AG04450 (cell line): Measurements from ENCODE around the gene FEV. TPM values are rescaled to one million over a fixed set of nuclear protein-coding genes. Genes with fewer than 3 reads are reported as not detected.

ENCODE experiments used
- CTCF ChIA-PET: fragments of 300-600, 350-600 bp; formaldehyde crosslinking; extraction: SDS; loops from one replicate; lab custom pipeline; 2022; ENCODE audit warnings: antibody characterized with exemption, inconsistent platforms; lab: Charles Lee
- POLR2A ChIA-PET: fragments of 350-600 bp; formaldehyde crosslinking; extraction: SDS; loops from one replicate; lab custom pipeline; 2021; ENCODE audit warnings: antibody characterized with exemption, inconsistent platforms; lab: Yijun Ruan, JAX
- DNase-seq: peaks from one replicate; pipeline ENCODE4 v3.0.0-alpha.2; 2011; ENCODE audit warnings: low read depth, low spot score
- H3K27ac ChIP-seq: one replicate; pipeline ENCODE4 v1.5.1; 2012; ENCODE audit warnings: low read depth, low read length, control low read depth
- H3K27me3 ChIP-seq: one replicate; pipeline ENCODE4 v1.6.0; 2012; ENCODE audit warnings: low read length; ENCODE audit not compliant: control insufficient read depth, insufficient read depth
- H3K4me3 ChIP-seq: 2 replicates; pipeline ENCODE4 v1.5.1; 2011; ENCODE audit warnings: mild to moderate bottlenecking, low read depth, low read length, control low read depth
- H3K9me3 ChIP-seq: 2 replicates; pipeline ENCODE4 v1.5.1; 2012; ENCODE audit warnings: low read length; ENCODE audit not compliant: control insufficient read depth, insufficient read depth
- polyA plus RNA-seq: library from polyadenylated mRNA; depleted of rRNA; stranded (reverse); fragments of >200 nt; gene quantifications from 2 replicates; pipeline ENCODE4 v1.2.3, GENCODE V29; 2011
- TF ChIP-seq, protein P1 (sequence below): IDR thresholded peaks from 2 replicates; pipeline ENCODE4 v1.5.1; 2011; ENCODE audit warnings: low read depth, low read length, control low read depth, inconsistent platforms

FEV gene
- polyA plus RNA-seq, 1 experiment, result not detected

DNA sequence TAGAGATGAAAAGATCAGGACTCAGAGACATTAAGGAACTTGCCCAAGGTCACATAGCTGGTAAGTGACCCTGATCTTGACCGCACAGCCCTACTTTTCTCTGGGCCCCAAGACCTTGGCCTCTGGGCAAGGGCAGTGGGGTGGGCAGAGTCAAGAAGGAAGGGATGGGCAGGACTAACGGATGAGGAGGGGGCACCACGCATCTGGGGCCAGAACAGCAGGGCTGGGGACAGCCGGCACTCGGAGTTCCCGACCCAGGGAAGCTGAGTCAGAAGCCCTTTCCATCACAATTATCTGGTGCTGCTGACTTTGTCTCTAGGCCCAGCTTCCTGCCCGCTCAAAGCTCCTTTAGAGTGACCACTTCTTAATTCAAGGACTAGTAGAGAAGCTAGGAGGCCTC is 42.0 kb upstream of the FEV start:
- no peak for DNase-seq
- TF ChIP-seq, protein P1, sequence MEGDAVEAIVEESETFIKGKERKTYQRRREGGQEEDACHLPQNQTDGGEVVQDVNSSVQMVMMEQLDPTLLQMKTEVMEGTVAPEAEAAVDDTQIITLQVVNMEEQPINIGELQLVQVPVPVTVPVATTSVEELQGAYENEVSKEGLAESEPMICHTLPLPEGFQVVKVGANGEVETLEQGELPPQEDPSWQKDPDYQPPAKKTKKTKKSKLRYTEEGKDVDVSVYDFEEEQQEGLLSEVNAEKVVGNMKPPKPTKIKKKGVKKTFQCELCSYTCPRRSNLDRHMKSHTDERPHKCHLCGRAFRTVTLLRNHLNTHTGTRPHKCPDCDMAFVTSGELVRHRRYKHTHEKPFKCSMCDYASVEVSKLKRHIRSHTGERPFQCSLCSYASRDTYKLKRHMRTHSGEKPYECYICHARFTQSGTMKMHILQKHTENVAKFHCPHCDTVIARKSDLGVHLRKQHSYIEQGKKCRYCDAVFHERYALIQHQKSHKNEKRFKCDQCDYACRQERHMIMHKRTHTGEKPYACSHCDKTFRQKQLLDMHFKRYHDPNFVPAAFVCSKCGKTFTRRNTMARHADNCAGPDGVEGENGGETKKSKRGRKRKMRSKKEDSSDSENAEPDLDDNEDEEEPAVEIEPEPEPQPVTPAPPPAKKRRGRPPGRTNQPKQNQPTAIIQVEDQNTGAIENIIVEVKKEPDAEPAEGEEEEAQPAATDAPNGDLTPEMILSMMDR, result no peak
- Histone ChIP-seq H3K27me3 (peaks cover 44% of the 10 kb centered on the region), H3K4me3 (no peak overlapping the region), H3K27ac (no peak overlapping the region), H3K9me3 (no peaks in the 10 kb centered on the region; the same call in 1 of the 2 replicates)
- POLR2A ChIA-PET, result no interaction called here
- CTCF ChIA-PET, result interaction anchor here (1.3 to 8.7 kb wide), 3 partner anchors 31 to 127 kb away, joined by 3 to 250 read pairs (median 5); partner anchors contain the start of gene NHEJ1

DNA sequence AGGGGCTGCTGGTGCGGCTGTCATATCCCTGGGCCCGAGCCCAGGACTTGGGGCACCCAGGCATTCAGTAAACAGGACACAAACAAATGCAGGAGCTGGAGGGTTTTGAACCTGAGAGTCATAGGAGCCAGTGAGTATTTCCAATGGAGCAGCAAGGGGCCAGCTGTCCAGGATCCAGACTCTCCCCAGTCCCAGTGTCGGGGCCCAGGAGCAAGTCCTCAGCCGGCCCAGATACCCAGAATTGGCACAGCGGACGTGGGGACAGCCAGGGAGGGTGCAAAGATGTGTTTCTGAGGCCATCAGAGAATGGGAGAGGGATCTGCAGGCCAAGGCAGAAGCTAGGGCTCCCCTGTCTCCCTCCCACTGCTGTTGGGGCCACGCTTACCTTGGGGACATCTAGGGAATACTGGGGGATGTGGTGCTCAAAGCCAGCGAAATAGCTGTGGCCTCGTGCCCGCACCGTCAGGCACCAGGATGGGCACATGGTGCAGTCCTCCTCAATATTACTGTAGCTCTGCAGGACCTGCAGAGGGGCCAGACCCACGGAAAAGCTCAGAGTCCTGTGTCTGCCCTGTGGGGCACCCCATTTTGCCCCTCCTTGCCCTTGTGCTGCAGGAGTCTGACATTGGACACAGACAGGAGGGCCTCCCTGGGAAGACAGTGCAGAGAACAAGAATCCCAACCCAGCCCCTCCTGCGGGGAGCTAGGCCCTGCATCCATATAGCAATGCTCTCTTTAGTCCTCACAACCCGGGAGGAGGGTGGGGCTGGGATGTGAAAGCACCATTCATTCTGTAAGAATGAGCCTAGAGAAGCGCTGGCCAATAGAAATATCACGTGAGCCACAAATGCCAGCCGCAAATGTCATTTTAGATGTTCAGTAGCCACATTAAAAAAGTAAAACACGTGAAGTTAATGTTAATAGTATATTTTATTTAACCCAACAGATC is 40.9 kb upstream of the FEV start:
- no peak for DNase-seq
- TF ChIP-seq, protein P1, result no peak
- H3K4me3 ChIP-seq, result no peak overlapping the region
- peaks cover 41% of the 10 kb centered on the region for H3K27me3 ChIP-seq
- ChIA-PET POLR2A (interaction anchor here (0.6 kb wide), 1 partner anchor 179 kb away, joined by 3 read pairs; no protein-coding TSS in a partner anchor), CTCF (interaction anchor here (8.7 kb wide), 1 partner anchor 128 kb away, joined by 250 read pairs; the partner anchor contains the start of gene NHEJ1)
- H3K9me3 ChIP-seq, result no peaks in the 10 kb centered on the region; the same call in 1 of the 2 replicates
- H3K27ac ChIP-seq, result no peak overlapping the region

DNA sequence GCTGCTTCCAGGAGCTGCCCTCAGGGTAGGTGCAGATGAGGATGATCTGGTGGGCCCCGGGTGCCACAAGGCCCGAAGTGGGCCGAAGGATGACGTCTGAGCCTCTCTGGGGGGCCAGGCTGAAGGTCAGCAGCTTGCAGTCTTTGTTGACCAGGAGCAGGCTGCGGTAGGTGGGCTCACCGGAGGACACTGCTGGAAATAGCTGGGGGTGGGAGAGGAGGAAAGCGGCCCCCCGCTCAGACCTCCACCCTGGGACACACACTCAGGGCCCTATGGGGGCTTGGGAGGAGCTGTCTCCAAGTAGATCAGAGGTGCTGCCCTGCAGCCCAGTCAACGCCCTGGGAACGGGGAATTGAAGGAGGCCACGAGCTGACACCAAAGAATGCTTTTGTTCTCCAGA is 39.1 kb upstream of the FEV start:
- Histone ChIP-seq H3K9me3 (no peaks in the 10 kb centered on the region; the same call in 1 of the 2 replicates), H3K27ac (no peak overlapping the region), H3K27me3 (peaks cover 43% of the 10 kb centered on the region), H3K4me3 (no peak overlapping the region)
- DNase-seq, result no peak
- CTCF ChIA-PET, result interaction anchor here (0.6 to 1.5 kb wide), 5 partner anchors 28 to 218 kb away, joined by 3 to 5 read pairs (median 4); no protein-coding TSS in a partner anchor
- POLR2A ChIA-PET, result interaction anchor here (0.6 kb wide), 1 partner anchor 111 kb away, joined by 6 read pairs; no protein-coding TSS in a partner anchor
- TF ChIP-seq, protein P1, result no peak

DNA sequence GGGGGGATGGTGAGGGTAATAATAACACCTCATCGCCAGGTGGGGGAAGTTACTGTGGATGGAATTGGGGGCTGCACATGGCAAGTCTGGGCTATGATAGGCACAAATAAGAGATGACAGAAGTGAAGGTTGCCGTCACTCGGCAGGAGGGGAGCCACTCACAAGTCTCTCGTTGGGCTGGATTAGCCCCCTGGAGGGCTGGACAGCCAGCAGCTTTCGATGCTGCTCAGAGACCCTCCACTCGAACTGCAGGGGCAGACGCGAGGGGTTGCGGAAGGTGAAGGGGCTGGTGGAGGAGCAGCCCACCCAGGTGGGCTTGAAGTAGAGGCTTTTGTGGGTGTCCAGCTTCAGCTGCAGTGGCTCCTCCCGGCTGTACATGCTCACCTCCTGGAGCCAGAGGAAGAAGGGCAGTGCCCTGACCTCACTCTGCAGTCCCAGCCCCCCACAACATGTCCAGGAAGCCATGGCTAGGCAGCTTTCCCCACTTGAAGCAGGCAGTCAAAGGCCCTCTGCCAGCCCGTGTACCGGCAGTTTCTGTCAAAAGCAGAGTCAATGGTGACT is 38.1 kb upstream of the FEV start:
- Histone ChIP-seq H3K4me3 (no peak overlapping the region), H3K27me3 (peaks cover 48% of the 10 kb centered on the region), H3K27ac (no peak overlapping the region), H3K9me3 (no peaks in the 10 kb centered on the region; the same call in 1 of the 2 replicates)
- CTCF ChIA-PET, result no interaction called here
- DNase-seq, result no peak
- POLR2A ChIA-PET, result no interaction called here
- TF ChIP-seq, protein P1, result no peak
